ENCODE results near the gene SLC51B.

SLC51B gene

DNA sequence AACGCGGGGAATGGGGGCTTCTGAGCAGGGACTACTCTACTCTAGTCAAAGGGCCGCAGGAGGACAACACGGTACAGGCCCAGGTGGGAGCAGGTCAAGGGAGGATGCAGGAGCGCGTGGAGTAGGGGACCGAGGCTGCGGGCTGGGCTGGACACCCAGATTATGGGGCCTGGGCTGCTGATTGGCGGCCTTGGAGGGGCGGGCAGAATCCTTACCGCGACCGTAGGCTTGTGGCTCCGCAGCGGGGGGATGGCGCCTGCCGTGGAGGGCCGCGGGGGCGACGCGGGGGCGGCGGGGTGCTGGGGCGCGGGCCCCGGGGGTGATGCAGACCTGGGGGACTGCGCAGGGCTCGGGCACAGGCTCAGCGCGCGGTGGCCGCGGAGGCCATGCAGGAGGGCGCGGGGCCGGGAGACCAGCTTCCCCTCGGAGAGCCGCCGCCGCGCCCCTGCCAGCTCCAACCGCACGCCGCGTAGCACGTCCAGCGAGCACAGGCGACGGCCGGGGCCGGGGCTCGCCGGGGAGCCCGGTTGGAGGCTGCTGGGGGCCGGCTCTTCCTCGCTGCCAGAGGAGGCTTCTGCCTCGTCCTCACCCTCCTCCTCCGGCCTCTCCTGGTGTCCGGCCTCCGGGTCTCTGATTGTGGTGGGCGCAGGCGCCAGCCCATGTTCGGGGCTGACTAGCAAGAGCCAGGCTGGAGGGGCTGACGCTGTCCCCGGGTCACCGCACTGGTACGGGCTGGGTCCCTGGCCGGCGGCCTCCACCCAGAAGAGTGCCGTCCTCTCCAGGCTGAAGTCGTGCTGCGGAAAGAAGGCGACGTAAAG, 56.9 kb downstream of the SLC51B start:
- DNase-seq = no peak

DNA sequence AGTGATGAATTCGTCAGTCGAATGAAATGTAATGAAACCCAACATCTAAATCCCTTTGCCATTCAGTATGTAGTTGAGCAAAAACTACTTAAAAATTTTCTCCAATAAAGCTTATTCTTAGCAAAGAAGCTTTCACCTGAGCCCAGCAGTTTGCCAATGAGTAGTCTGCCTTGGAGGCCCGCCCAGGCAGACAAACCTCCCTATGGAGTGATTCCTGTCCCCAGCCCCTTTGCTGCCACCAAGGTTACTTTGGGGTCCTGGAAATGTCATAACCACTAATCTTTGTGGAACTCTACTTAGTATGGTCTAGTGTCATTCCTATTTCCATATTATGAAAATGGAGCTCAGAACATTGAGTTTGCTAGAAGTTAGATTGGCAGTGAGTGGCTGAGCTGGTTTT, 57.7 kb downstream of the SLC51B start:
- DNase-seq = no peak
